Hematopoietic multipotent progenitor cell treated with erythropoietin and hydrocortisone succinate and interleukin-3 and kit ligand, for 17 days (in vitro differentiated cells): ENCODE measurements around the gene NECTIN1.

Source experiments
- DNase-seq: peaks from one replicate; pipeline ENCODE4 v3.0.0-alpha.2; 2015; ENCODE audit warnings: low spot score

The NECTIN1 gene

DNA sequence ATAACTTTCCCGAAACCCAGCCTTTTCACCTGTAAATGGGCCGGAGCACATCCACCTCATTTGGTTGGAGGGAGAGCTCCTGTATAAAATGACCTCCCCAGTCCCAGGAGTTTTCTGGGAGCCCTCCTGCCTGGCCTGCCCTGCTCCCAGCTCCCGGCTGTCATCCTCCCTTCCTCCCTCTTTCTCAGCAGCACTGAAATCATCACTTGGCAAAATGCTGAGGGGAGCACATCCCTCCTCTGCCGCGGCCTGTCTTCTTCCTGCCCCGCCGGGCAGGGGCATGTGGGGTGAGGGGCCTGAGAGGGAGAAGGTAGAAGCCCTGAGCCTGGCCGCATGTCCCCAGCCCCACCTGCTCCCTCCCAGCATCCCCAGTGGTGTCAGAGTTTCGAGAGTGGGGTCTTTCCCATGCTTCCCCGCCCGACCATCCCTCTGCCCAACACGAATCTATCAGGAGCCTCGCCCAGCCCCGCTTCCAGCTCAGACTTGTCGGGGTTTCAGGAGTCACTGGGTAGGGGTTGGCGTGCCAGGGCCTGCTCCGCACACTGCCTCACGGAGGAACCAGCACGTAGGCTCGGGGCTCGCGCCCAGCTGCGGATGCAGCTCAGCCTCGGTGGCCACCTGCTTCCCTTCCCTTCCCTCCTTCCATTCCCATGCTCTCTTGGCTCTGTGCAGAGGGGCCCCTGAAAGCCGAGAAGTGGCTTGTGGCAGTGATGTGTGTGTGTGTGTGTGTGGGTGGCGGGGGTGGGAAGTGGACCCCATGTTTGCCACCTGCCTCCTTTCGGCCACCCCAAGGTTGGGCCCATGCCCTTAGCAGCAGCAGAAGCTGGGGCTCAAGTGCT is 37.1 kb downstream of the NECTIN1 start:
- no peak for DNase-seq

DNA sequence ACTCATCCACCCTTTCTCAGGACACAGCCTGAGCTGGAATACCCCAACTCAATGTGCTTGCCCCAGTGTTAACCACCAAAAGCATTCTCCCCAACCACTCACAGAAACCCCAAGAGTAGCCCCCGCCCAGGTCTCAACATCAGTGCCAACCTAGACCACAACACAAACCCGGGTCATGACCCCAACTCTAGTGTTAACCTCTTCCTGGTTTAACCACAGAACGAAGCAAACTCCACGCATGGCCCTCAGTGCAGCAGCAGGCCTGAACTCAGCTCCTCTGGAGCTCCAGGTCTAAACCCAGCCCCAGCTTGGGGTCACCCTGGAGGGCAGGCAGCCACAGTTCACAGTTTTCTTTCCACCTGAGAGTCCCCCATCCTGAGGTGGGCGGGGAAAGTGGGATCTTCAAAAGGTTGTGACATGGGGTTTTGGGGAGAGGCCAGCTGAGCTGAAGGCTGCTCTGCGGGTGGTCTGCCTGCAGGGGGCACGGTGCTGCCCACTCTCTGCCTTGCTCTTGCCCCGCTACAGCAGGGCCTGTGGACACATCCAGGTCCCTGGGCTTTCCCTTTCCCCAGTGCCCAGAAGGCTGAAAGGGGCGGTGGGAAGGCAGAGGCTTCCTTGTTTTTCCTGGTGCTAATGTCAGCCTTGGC is 37.9 kb downstream of the NECTIN1 start:
- DNase-seq = no peak

DNA sequence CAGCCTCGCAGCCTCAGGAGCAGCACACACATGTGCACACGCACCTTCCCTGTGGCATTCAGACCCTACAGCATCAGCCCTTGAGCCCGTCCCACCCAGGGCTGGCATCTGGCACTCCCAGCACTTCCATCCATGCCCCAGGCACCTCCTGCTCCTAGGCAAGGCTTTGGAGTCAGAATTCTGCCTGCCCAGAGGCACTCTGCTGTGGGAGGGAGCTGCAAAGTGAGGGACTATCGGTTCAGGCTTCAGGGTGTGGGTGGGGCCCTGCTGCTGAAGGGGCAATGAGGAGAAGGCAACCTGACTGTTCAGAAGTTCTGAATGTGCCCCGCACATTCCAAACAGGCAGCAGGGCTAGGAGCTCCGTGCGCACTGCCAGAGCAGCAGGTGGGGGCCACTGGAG is 39.7 kb downstream of the NECTIN1 start:
- DNase-seq = no peak

DNA sequence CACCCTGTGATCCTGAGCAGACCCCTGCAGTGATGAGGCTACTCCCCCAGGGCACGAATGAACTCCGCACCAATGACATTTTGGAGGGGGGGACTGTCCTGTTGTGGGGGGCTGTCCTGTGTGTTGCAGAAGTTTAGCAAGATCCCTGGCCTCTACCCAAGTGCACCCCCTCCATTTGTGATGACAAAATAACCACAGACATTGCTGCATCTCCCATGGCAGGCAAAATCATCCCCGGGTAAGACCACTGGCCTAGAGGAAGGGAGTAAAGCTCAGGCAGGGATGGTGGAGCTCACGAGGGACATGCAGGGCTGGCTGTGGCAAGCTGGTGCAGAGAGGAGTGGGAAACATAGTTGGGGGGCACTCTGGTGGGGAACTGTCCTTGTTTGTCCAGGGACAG is 40.6 kb downstream of the NECTIN1 start:
- no peak for DNase-seq

DNA sequence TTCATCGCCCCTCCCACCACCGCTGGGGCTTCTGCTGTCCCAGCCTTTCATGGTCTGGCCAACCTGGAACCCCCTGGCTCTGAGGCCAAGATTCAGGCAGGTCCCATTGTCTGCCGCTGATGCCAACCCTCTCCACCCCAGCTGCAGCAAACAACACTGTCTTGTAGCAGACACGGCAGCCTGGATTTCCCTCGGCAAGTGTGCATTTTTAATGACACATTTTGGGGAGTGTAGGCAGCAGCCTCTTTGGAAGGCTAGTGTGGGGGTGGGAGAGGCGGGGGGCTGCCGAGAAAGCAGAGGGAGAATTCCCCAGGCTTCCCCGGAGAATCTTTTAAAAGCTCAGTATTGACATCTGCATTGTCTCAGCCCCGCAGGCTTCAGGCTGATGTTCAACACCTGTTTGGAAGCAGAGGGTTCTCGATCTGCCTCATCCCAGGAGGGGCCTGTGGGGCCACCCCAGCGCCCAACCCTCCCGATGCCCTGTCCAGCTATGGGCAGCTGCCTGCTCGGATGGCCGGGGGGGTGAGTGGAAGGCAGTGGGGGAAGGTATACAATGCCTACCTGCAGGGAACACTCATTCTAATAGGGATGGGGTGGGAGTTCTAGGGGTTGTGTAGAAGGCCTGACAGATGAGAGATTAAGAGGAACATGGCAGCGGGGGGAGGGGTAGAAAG is 41.5 kb downstream of the NECTIN1 start:
- no peak for DNase-seq

DNA sequence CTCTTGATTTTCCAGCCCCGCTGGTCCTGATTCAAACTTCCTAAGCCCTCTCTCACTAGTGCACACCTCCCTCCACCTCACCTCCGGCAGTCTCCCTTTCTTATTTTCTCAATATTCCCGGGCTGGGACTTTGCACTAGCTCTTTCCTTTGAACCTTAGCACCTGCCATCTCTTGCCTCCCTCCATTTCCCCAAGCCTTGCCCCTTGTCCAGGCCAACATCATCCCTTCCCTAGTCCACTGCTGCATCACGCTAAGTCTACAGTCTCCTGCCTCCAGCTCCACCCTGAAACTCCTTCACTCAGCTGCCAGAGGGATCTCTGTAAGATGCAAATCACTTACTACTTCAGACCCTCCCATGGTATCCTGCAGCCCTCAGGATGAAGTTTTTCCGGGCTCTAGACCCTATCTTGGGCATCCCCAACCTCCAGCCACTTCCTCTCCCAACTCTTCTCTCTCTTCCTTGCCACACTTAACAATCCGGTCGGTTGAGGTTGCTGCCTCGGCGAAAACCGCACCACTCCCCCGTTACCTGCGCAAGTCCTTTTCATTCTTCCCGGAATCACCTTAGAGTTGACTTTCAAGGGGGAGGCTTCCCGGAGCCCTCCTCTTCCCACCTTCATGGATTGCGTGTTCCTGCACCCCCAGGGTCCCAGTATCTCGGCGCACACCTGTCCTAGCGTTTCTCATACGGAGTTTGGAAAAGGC is 42.7 kb downstream of the NECTIN1 start:
- DNase-seq = no peak

DNA sequence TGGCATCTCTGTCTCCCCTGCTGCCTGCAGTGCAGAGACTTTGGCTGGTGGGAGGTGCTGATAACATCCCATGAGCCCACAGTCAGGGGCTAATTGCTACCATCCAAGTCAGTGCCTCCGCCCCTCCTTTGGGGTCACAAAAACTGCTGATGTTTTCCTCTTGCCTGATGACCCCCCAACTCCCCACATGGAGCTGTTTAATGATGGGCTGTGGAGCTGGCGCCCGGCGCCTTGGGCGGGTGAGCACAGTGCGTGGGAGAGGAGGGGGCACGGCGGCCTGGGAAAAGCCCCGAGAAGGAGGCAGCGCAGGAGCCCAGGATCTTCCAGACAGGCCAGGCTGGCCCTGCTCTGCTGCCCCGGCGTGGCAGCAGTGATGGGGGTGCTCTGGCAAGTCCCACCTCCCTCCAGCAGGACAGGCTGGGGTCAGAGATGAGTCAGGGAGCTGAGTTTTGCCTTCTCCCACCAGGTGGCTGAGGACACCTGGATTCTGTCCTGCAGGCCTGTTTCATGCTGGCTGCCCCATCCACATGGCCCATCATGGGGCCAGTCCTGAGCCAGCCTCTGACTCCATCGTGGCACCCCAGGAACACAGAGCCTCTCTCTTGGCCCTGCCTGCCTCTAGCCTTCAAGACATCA is 43.8 kb downstream of the NECTIN1 start:
- DNase-seq = no peak

DNA sequence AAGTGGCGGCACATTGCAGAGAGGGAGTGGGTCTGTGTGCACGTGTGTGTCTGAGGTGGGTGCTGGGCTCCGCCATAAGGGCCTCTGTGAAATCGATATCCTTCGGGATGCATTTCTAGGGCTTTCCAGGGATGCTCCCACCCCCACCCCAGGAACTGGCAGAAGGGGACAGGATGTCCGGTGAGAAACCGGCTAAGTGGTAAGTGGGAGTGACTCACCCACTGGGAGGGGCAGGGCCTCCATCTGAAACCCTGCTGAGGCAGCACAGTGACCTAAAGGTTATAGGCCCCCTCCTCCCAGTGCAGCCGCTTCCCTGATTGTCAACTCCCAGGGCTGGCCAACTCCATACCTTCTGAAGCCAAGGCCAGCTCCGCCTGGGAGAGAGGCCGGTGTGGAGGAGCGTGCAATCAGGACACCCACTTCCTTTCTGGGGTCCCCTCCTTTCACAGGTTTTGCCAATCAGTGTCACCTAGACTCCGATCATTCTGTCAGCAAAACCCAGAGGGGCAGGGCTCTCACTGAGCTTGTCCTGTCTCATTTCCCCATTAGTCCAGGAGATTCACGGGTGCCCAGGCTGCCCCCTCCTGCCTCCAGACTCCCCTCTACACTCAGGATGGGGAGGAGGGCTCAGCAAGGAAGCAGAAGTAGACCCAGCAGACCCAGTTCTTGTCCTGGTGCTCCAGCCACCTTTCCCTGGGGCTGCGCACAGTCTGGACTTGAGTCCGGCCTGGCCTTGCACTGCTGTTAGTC is 44.5 kb downstream of the NECTIN1 start:
- DNase-seq = no peak

DNA sequence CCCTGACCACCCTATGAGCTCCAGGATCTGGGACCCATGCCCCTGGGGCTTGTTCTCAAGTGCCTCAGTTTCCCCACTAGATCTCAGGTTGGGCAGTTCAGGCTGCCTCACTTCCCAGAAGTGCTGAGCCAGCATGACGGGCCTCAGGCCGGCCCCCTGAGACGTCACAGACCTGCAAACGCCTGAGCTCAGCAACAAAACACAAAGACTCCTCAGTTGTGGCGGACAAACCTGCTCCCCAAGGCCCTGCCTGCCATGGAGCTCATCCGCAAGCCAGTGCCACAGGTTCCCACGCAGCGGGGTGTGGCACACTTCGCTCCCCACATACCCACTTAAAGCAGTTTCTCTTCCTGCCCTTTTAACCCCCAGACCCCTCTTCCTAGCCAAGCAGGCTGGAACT is 45.2 kb downstream of the NECTIN1 start:
- no peak for DNase-seq

DNA sequence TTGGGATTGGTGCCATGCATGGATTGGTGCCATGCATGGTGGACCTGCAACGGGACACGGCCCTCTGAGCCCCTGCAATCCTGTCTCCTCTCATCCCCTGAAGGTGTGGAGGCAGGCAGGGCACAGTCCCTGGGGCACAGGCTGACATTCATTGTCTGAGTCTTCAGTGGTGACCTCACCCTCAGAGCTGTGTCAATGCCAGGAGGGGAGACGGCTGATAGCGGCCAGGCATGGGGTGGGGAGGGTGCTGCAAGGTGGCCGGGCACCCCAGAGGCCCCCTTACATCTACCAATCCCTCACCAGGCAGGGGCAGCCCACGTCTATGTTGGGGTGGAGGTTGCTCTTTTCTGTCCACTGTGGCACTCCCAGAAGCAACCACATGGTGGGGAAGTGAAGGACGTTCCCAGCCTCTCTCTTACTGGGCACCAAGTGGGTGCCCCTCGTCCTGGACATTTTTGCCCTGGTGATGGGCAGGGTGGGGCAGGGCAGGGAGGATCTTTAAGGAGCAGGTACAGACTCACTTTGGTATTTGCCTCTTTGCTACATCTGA is 47.6 kb downstream of the NECTIN1 start:
- no peak for DNase-seq

DNA sequence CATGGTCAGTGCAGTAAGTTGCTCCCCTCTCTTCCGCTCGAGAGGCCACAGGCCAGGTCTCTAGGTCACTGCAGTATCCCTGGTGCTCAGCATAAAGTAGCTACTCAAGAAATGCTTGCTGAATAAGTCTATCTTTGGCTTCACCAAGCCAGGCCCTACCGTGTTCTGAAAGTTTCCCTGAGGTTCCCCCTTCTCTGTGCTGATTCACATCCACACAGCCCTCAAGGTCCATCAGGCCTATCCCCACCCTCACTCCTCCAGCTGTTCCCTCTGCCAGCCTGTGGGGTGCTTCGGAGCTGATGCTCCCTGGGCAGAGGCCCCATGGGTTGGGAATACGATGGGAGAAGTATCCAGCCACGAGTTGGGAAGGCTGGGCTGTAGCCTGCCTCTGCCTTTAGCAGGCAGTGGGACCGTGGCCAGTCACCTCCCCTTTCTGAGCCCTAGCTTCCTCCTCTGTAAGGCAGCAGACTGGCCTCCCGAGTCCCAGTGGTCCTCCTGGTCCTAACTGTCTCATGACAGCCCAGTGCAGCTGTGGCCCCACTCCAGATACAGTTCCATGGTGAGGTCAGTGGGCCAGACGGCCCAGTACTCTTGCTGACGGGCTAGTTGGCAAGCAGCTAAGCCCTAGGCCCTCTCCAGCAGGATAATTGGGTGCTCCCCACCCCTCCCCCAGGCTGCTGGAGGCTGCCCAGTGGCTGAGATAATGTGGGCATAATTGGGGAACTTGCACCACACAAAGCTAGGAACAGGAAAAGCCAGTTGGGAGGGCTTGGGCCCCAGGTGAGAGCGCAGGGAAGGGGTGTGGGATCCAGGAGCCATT is 48.2 kb downstream of the NECTIN1 start:
- no peak for DNase-seq

DNA sequence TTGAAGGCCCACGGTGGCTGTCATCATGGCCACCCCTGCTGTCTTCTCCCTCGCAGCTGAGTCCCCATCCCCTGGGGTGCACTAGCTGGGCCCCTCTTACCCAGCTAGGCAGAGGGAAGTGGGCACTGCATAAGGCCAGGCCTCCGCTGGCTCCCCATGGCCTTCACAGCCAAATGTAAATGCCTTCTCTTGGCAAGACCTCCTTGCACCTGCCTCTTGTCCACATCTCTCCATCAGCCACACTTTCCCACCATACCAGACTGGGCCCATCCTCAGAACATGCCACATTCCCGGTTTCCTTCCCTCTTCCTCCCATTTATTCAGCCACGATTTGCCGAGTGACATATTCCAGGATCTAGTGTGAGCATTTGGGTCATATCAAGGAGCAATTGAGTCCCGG is 49.7 kb downstream of the NECTIN1 start:
- DNase-seq = no peak

DNA sequence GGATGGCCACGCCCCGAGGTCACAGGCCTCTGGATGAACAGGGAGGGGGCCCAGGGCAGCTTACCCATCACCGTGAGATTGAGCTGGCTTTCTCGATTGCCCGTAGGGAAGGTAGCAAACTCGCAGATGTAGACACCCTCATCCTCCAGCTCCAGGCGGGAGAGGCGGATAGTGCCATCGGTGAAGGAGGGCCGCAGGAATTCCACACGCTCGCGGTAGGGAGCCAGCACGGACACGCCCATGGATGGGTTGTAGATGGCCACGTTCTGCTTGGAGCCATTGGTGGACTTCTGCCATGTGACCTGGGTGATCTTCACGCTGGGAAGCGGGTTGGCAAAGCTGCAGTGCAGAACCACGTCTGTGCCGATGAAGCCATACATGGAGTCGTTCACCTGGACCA is 50.6 kb downstream of the NECTIN1 start:
- no peak for DNase-seq

DNA sequence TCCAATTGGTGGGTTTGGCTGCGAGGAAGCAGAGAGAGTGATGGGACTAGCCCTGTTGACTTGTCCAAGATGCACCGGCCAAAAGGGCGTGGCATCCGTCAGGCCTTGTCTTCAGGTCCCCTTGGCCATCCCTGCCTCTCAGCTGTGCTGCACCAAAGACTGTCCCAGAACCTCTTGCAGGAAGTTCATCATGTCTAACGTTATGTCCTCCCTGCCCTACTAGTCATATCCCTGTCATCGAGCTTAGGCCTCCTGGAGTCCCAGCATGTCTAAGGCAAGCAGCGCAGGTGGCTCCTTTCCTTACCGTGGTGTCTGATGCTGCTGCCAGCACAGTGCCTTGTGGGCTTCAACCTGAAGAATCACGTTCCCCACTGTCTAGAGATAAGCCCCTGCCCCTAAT is 51.2 kb downstream of the NECTIN1 start:
- no peak for DNase-seq

DNA sequence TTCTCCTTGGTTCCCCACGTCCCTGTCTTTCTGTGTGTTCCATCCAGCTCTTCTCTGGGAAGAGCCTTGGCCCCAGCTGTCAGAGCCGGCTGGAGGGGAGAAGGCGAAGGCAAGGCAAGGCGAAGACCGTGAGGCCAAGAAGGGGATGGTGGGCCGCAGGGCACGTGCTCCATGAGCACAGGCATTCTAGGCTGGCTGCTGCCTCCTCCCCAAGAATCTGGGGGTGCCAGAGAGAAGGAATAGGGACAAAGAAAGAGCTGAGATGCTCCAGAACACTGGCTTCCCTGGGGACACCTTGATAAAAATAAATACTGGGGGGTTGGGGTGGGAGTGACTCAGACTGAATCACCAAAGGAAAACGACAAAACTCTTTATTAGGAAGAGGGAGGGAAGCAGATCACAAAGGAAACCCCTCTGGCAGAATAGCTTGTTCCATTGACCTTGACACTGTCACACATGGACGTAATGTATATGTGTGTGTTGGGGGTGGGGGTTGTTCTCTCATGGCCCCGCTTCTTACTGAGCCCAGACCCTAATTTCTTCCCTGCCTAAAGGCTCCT is 52.5 kb downstream of the NECTIN1 start:
- no peak for DNase-seq

DNA sequence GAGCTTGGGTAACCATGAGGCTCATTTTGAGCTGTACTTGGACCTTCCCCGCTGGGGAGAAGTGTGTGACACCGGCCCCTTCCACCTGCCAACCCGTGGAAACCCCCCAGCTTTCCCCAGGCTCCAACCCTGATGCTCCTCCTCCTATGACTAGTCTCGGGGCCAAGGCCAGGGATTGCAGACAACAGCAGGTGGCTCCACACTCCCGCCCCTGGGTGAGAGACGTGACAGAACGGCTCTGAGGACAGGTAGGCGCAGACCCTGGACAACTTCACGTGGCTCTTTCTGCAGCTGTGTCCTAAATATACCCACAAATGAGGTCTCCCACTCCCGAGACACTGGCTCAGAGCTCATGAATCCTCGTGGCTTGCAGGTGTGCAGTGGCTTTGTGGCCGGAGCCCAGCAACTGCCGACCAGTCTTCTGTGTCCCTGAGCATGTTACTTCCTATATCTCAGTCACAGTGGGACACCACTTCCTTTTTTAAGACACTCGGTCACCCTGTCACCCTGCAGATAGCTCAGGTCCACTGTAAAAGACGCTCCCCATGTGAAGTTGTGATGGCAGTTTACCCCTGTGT is 55.2 kb downstream of the NECTIN1 start:
- DNase-seq = no peak

DNA sequence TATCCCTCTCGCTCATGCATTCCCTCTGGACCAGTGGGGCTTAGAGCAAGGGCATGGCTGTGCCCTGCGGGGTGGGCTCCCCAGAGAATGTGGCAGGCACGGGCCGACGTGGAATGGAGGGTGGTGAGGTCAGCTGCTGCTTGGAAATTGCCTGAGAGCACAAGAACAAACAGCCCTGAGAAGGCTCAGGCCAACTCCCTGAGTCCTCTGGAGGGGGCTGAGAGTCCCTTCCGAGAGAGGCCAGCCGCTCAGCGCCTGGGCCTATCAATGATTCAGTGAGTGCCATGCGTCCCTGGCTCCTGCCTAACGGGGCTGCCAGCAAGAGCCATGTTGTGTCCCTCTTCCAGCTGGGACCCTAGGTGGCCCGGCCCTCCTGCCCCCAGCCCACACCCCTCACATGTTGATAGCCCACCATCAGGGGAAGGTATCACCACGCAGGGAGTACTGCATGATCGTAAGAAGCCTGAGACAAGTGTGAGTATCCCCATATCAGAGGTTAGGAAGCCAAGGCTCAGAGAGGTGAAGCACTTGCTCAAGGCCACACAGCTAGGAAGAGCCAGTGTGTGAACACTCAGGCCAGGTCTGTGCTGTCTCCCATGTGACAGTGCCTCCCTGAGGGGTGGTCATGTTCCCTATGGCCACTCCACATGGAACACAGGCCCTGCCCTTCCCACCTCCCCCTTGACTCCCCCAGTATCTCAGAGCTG is 55.8 kb downstream of the NECTIN1 start:
- DNase-seq = no peak

DNA sequence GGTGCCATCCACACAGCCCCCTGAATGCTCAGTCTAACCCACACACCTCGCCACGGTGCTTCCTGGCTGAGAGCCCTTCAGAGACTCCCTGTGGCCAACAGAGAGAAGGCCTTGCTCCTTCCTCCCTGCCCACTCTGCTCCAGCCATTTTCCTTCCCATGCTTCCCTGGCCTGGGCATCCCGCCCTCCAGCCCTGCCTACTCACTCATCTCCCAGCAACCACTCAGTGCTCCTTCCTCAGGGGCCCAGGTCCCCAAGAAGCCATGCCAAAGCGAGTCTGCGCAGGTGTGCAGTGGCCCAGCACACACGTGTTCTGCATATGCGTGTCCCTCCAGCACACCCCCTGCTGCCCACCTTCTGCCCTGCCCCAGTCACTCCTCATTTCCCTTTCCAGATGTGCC is 56.4 kb downstream of the NECTIN1 start:
- DNase-seq = no peak

DNA sequence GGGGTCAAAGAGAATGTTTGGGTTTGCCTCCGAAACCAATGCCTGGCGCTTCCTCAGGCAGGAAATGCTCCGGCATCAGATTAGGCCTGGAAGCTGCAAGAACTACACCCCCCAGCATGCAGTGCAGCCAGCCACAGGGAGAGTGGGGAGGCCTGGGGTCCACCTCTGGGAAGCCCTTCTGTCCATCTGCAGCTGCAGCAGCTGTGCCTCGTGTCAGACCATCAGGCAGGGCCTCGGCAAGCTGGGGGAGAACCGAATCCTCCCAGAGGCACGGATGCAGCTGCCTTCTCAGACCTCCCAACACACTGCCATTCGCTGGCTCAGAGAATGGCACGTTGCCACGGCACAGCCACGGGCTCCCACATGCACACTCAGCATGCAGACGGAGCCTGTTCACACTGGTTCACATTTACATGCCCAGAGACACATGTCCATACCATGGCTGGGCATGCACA is 57.4 kb downstream of the NECTIN1 start:
- no peak for DNase-seq
